ENCODE data around the gene UBN2. TPM values are rescaled to one million over a fixed set of nuclear protein-coding genes. Genes with fewer than 3 reads are reported as not detected.

UBN2 gene
- total and polyA plus RNA-seq, 10 of the 15 experiments (the other 5 are each of a cell fraction or from before 2014, with no cell fraction given) = 0.27 to 8.5 (median 2.5) TPM

DNA sequence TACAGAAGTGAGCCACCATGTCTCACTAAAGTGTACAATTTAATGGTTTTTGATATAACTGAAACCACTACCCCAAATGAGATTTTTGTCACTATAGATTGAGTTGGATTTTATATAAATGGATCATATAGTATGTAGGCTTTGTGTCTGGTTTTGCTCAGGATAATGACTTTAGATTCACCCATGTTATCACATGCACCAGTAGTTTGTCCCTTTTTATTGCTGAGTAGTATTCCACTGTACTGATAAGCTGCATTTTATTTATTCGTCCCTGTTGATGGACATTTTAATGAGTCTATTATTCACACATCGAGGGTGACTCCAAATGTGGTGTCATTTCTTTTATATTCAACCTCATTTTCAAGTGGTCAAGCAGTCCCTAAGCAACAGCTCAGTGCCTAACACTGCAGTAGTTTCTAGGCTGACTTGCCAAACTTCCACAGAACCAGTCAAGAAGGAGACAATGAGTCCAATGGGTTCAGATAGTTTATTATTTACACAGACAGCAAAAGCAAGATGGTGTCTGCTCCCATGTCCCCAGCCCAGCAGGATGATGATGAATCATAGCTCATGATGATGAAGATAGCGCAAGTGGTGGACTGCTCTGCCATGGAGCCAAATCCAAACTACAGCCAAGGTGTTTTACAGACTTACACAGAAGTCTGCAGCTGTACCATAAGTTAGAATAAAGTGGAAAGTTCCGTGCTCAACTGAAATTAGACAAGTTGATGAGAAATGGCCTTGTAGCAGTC lies 103.5 kb downstream of the UBN2 start:
- Histone ChIP-seq H3K4me2 (ENCODE audit: control insufficient read depth, insufficient read depth) (no peak overlapping the region), H2AFZ (ENCODE audit: control insufficient read depth, low read depth, low read length) (no peak overlapping the region), H3K27ac (ENCODE audit: control insufficient read depth, insufficient read depth) (no peak overlapping the region), H3K4me3 (no peak overlapping the region), H3K4me1 (ENCODE audit: control insufficient read depth, insufficient read depth, low read length) (no peaks in the 10 kb centered on the region), H3K36me3 (ENCODE audit: control insufficient read depth in 2 of 2, insufficient read depth in 2 of 2, low read length in 1 of 2) (no peaks in the 10 kb centered on the region), H3K27me3 (replicated peaks in 1 of 2; ENCODE audit: control insufficient read depth in 2 of 2, insufficient read depth in 2 of 2, low read length in 1 of 2) (no peaks in the 10 kb centered on the region; a peak in 1 of 4 replicates), H3K9me3 (replicated peaks; ENCODE audit: control insufficient read depth, insufficient read depth, low read length) (peaks cover 5% of the 10 kb centered on the region), H3K79me2 (ENCODE audit: control insufficient read depth, insufficient read depth, low read length) (no peaks in the 10 kb centered on the region), H4K20me1 (ENCODE audit: control insufficient read depth, insufficient read depth) (no peaks in the 10 kb centered on the region), H3K9ac (ENCODE audit: control insufficient read depth, insufficient read depth, low read length) (no peak overlapping the region)
- FAIRE-seq = no peak
- ATAC-seq = no peak
- RAD21 ChIA-PET (ENCODE audit: unreplicated experiment) = no interaction called here
- CTCF ChIA-PET = interaction anchor here (0.9 to 1.3 kb wide), 2 partner anchors 10 to 259 kb away, joined by 3 to 4 read pairs; no protein-coding TSS in a partner anchor
- in situ Hi-C loops (cut with MboI) = no loop called here
- POLR2A ChIA-PET = no interaction called here
- BruUV-seq (replicated peaks) = no TSS peak
- 77% methylated on average over 4 of the region's 4 CpGs for WGBS (ENCODE audit: insufficient coverage, insufficient replicate concordance, low lambda C conversion rate, missing lambda C conversion rate)
- DNase-seq (ENCODE audit: low read depth, low spot score) = no peak
- intact Hi-C loops (cut with micrococcal nuclease; ENCODE audit: unreplicated experiment) = no loop called here
- SMC1A ChIA-PET (ENCODE audit: uncharacterized antibody, unreplicated experiment) = no interaction called here
- TF ChIP-seq RELA (IDR thresholded peaks at IDR 0.05; ENCODE audit: borderline replicate concordance, partially characterized antibody) = no peak
- no peak for TF ChIP-seq ZNF24 (IDR thresholded peaks at IDR 0.05)
- TF ChIP-seq, protein P1, sequence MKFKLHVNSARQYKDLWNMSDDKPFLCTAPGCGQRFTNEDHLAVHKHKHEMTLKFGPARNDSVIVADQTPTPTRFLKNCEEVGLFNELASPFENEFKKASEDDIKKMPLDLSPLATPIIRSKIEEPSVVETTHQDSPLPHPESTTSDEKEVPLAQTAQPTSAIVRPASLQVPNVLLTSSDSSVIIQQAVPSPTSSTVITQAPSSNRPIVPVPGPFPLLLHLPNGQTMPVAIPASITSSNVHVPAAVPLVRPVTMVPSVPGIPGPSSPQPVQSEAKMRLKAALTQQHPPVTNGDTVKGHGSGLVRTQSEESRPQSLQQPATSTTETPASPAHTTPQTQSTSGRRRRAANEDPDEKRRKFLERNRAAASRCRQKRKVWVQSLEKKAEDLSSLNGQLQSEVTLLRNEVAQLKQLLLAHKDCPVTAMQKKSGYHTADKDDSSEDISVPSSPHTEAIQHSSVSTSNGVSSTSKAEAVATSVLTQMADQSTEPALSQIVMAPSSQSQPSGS (IDR thresholded peaks at IDR 0.05; ENCODE audit: low read length) = no peak
- TF ChIP-seq SREBF1 (IDR thresholded peaks at IDR 0.05; ENCODE audit: low read length) = no peak
- TF ChIP-seq BCL3 (IDR thresholded peaks at IDR 0.05; ENCODE audit: borderline replicate concordance, insufficient read depth, low read depth, low read length, poor library complexity, severe bottlenecking) = no peak
- TF ChIP-seq, protein P2, sequence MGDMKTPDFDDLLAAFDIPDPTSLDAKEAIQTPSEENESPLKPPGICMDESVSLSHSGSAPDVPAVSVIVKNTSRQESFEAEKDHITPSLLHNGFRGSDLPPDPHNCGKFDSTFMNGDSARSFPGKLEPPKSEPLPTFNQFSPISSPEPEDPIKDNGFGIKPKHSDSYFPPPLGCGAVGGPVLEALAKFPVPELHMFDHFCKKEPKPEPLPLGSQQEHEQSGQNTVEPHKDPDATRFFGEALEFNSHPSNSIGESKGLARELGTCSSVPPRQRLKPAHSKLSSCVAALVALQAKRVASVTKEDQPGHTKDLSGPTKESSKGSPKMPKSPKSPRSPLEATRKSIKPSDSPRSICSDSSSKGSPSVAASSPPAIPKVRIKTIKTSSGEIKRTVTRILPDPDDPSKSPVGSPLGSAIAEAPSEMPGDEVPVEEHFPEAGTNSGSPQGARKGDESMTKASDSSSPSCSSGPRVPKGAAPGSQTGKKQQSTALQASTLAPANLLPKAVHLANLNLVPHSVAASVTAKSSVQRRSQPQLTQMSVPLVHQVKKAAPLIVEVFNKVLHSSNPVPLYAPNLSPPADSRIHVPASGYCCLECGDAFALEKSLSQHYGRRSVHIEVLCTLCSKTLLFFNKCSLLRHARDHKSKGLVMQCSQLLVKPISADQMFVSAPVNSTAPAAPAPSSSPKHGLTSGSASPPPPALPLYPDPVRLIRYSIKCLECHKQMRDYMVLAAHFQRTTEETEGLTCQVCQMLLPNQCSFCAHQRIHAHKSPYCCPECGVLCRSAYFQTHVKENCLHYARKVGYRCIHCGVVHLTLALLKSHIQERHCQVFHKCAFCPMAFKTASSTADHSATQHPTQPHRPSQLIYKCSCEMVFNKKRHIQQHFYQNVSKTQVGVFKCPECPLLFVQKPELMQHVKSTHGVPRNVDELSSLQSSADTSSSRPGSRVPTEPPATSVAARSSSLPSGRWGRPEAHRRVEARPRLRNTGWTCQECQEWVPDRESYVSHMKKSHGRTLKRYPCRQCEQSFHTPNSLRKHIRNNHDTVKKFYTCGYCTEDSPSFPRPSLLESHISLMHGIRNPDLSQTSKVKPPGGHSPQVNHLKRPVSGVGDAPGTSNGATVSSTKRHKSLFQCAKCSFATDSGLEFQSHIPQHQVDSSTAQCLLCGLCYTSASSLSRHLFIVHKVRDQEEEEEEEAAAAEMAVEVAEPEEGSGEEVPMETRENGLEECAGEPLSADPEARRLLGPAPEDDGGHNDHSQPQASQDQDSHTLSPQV (IDR thresholded peaks at IDR 0.05) = no peak
- no peak for TF ChIP-seq NFYB (IDR thresholded peaks at IDR 0.05; ENCODE audit: insufficient read depth, low read depth, low read length)
- TF ChIP-seq, protein P3, sequence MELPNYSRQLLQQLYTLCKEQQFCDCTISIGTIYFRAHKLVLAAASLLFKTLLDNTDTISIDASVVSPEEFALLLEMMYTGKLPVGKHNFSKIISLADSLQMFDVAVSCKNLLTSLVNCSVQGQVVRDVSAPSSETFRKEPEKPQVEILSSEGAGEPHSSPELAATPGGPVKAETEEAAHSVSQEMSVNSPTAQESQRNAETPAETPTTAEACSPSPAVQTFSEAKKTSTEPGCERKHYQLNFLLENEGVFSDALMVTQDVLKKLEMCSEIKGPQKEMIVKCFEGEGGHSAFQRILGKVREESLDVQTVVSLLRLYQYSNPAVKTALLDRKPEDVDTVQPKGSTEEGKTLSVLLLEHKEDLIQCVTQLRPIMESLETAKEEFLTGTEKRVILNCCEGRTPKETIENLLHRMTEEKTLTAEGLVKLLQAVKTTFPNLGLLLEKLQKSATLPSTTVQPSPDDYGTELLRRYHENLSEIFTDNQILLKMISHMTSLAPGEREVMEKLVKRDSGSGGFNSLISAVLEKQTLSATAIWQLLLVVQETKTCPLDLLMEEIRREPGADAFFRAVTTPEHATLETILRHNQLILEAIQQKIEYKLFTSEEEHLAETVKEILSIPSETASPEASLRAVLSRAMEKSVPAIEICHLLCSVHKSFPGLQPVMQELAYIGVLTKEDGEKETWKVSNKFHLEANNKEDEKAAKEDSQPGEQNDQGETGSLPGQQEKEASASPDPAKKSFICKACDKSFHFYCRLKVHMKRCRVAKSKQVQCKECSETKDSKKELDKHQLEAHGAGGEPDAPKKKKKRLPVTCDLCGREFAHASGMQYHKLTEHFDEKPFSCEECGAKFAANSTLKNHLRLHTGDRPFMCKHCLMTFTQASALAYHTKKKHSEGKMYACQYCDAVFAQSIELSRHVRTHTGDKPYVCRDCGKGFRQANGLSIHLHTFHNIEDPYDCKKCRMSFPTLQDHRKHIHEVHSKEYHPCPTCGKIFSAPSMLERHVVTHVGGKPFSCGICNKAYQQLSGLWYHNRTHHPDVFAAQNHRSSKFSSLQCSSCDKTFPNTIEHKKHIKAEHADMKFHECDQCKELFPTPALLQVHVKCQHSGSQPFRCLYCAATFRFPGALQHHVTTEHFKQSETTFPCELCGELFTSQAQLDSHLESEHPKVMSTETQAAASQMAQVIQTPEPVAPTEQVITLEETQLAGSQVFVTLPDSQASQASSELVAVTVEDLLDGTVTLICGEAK (IDR thresholded peaks at IDR 0.05; ENCODE audit: borderline replicate concordance) = no peak
- TF ChIP-seq PML (IDR thresholded peaks at IDR 0.05; ENCODE audit: low read length) = no peak
